SK-N-SH (cell line): Measurements from ENCODE around the gene LRP5. TPM values are rescaled to one million over a fixed set of nuclear protein-coding genes. Genes with fewer than 3 reads are reported as not detected.

Experiments
- CTCF ChIA-PET: fragments of 300-600, 350-600 bp; formaldehyde crosslinking; extraction: SDS; loops from one replicate; lab custom pipeline; 2021; lab: Yijun Ruan, JAX
- POLR2A ChIA-PET: fragments of 350-600 bp; sonication (Branson Sonifier 250); formaldehyde crosslinking; extraction: SDS; loops from one replicate; lab custom pipeline; 2020; ENCODE audit warnings: antibody characterized with exemption, inconsistent platforms; lab: Yijun Ruan, JAX
- DNase-seq: peaks from one replicate; pipeline ENCODE4 v3.0.0; 2012
- H2AFZ ChIP-seq: fragments of 200-600 bp; sonication (generic); 2 replicates; pipeline ENCODE4 v1.8.1; 2016; ENCODE audit warnings: antibody characterized with exemption, mild to moderate bottlenecking, low read depth
- H3F3A ChIP-seq: fragments of 200-600 bp; sonication (generic); replicated peaks from 2 replicates; pipeline ENCODE3; 2016; ENCODE audit warnings: antibody characterized with exemption, mild to moderate bottlenecking; ENCODE audit not compliant: insufficient read depth
- H3K27ac ChIP-seq, 2 experiments: fragments of 200-500 bp in 1 of 2; fragments of 200-600 bp in 1 of 2; sonication (Bioruptor generic) in 1 of 2; sonication (generic), shearing (Covaris generic) in 1 of 2; 2 replicates each; pipeline versions ENCODE4 v1.5.1 to v1.6.1; 2014 to 2016; ENCODE audit warnings: low read depth in 2 of 2, inconsistent platforms in 1 of 2, low read length in 1 of 2, mild to moderate bottlenecking in 1 of 2, mixed read lengths in 1 of 2
- H3K27me3 ChIP-seq: fragments of 200-600 bp; sonication (generic), shearing (Covaris generic); 2 replicates; pipeline ENCODE4 v1.6.1; 2016; ENCODE audit warnings: mixed run types; ENCODE audit not compliant: insufficient read depth
- H3K36me3 ChIP-seq, 2 experiments: fragments of 200-500 bp in 1 of 2; fragments of 200-600 bp in 1 of 2; sonication (Bioruptor generic) in 1 of 2; sonication (generic) in 1 of 2; replicated peaks in 1 of 2; 2 replicates each; pipeline versions ENCODE3 to v1.5.1; 2014 to 2016; ENCODE audit warnings: low read length in 1 of 2, mild to moderate bottlenecking in 1 of 2; ENCODE audit not compliant: insufficient read depth in 2 of 2, control insufficient read depth in 1 of 2
- H3K4me1 ChIP-seq, 2 experiments: fragments of 200-500 bp in 1 of 2; fragments of 200-600 bp in 1 of 2; sonication (Bioruptor generic) in 1 of 2; sonication (generic), shearing (Covaris generic) in 1 of 2; 2 replicates each; pipeline versions ENCODE4 v1.5.1 to v1.6.1; 2014 to 2016; ENCODE audit warnings: low read depth in 1 of 2, low read length in 1 of 2, mixed run types in 1 of 2; ENCODE audit not compliant: insufficient read depth in 2 of 2, control insufficient read depth in 1 of 2
- H3K4me2 ChIP-seq: fragments of 200-600 bp; sonication (generic), shearing (Covaris generic); 2 replicates; pipeline ENCODE4 v1.6.1; 2017; ENCODE audit warnings: mixed run types
- H3K4me3 ChIP-seq, 2 experiments: fragments of 200-500 bp in 1 of 2; fragments of 200-600 bp in 1 of 2; sonication (Bioruptor generic) in 1 of 2; sonication (generic), shearing (Covaris generic) in 1 of 2; 2 replicates each; pipeline versions ENCODE4 v1.5.1 to v1.8.1; 2014 to 2016; ENCODE audit warnings: low read depth in 2 of 2, inconsistent platforms in 1 of 2, low read length in 1 of 2, mild to moderate bottlenecking in 1 of 2, mixed read lengths in 1 of 2, moderate library complexity in 1 of 2
- H3K79me2 ChIP-seq: fragments of 200-600 bp; sonication (generic); 2 replicates; pipeline ENCODE4 v1.8.1; 2017; ENCODE audit warnings: mild to moderate bottlenecking; ENCODE audit not compliant: insufficient read depth
- H3K9ac ChIP-seq: fragments of 200-600 bp; sonication (generic); 2 replicates; pipeline ENCODE4 v1.6.1; 2017; ENCODE audit warnings: mixed run types
- H3K9me2 ChIP-seq: fragments of 200-600 bp; sonication (generic); 2 replicates; pipeline ENCODE4 v1.6.1; 2017; ENCODE audit warnings: mixed run types
- H3K9me3 ChIP-seq: fragments of 200-600 bp; sonication (generic); 2 replicates; pipeline ENCODE4 v1.6.1; 2017; ENCODE audit warnings: mixed run types, mild to moderate bottlenecking, moderate library complexity
- H4K20me1 ChIP-seq: fragments of 200-600 bp; sonication (generic); 2 replicates; pipeline ENCODE4 v1.6.1; 2017; ENCODE audit warnings: mild to moderate bottlenecking, mixed run types; ENCODE audit not compliant: insufficient read depth
- CHD2 ChIP-seq: fragments of 150-350 bp; IDR thresholded peaks from 2 replicates; pipeline ENCODE4 v1.6.1; 2018; ENCODE audit warnings: low read length; ENCODE audit not compliant: partially characterized antibody
- EP300 ChIP-seq, 2 experiments: IDR thresholded peaks; 2 replicates each; pipeline versions ENCODE4 v1.4.0 to v1.6.1; 2012; ENCODE audit warnings: borderline replicate concordance in 1 of 2, low read depth in 1 of 2, low read length in 1 of 2
- FOXJ3 ChIP-seq: sonication (generic); formaldehyde crosslinking; IDR thresholded peaks from 2 replicates; pipeline ENCODE4 v1.5.1; 2020; ENCODE audit warnings: mild to moderate bottlenecking, missing genetic modification reagents
- GATA2 ChIP-seq: sonication (generic); formaldehyde crosslinking; IDR thresholded peaks from 2 replicates; pipeline ENCODE4 v1.5.0; 2020; ENCODE audit warnings: mild to moderate bottlenecking, missing genetic modification reagents
- JUND ChIP-seq: IDR thresholded peaks from 2 replicates; pipeline ENCODE4 v1.4.0; 2012
- MXI1 ChIP-seq: IDR thresholded peaks from 2 replicates; pipeline ENCODE4 v1.6.1; 2012; ENCODE audit warnings: mild to moderate bottlenecking, low read depth, low read length, improper control_type of control experiment
- NFIC ChIP-seq: IDR thresholded peaks from 2 replicates; pipeline ENCODE4 v1.4.0; 2012; ENCODE audit warnings: borderline replicate concordance
- RAD21 ChIP-seq: IDR thresholded peaks from 2 replicates; pipeline ENCODE4 v1.6.1; 2012; ENCODE audit warnings: mild to moderate bottlenecking, low read length
- REST ChIP-seq: IDR thresholded peaks from 2 replicates; pipeline ENCODE4 v1.6.1; 2012; ENCODE audit warnings: mild to moderate bottlenecking, low read depth, low read length, moderate library complexity
- RFX5 ChIP-seq: IDR thresholded peaks from 2 replicates; pipeline ENCODE4 v1.6.1; 2012; ENCODE audit warnings: mild to moderate bottlenecking, improper control_type of control experiment, low read length
- SIN3A ChIP-seq: IDR thresholded peaks from 2 replicates; pipeline ENCODE4 v1.6.1; 2012; ENCODE audit warnings: low read depth, mild to moderate bottlenecking, low read length, moderate library complexity, borderline replicate concordance
- TAF1 ChIP-seq: IDR thresholded peaks from 2 replicates; pipeline ENCODE4 v1.6.1; 2012; ENCODE audit warnings: low read depth, mild to moderate bottlenecking, low read length, moderate library complexity, borderline replicate concordance
- USF1 ChIP-seq: IDR thresholded peaks from 2 replicates; pipeline ENCODE4 v1.4.0; 2012; ENCODE audit warnings: low read depth, borderline replicate concordance
- WGBS: methylation state at CpG from one replicate; pipeline ENCODE4 v1.1.6; 2017; ENCODE audit warnings: low lambda C conversion rate; 5-methylcytosine and 5-hydroxymethylcytosine counted together
- polyA plus RNA-seq, 3 experiments: library from polyadenylated mRNA; depleted of rRNA; stranded (reverse); fragments of >200 nt; gene quantifications; 2 replicates each; pipeline ENCODE4 v1.2.3, GENCODE V29; 2012
- TF ChIP-seq, protein P1 (sequence below): fragments of 200-600 bp; sonication (generic); IDR thresholded peaks from 2 replicates; pipeline ENCODE4 v1.6.1; 2017; ENCODE audit warnings: antibody characterized with exemption, mild to moderate bottlenecking, moderate library complexity
- TF ChIP-seq, protein P2 (sequence below): fragments of 150-350 bp; IDR thresholded peaks from 2 replicates; pipeline ENCODE4 v1.6.1; 2017; ENCODE audit warnings: antibody characterized with exemption, low read length, low read depth, borderline replicate concordance

Gene LRP5
- polyA plus RNA-seq, 1 of the 3 experiments (the other 2 are of a cell fraction), result 15.0 TPM

- TF ChIP-seq RFX5, result no peak
- TF ChIP-seq GATA2 (CRISPR knock-in tag), result no peak
- no peak for TF ChIP-seq SIN3A
- TF ChIP-seq REST, result no peak
- TF ChIP-seq TAF1, result no peak
- TF ChIP-seq, protein P1, sequence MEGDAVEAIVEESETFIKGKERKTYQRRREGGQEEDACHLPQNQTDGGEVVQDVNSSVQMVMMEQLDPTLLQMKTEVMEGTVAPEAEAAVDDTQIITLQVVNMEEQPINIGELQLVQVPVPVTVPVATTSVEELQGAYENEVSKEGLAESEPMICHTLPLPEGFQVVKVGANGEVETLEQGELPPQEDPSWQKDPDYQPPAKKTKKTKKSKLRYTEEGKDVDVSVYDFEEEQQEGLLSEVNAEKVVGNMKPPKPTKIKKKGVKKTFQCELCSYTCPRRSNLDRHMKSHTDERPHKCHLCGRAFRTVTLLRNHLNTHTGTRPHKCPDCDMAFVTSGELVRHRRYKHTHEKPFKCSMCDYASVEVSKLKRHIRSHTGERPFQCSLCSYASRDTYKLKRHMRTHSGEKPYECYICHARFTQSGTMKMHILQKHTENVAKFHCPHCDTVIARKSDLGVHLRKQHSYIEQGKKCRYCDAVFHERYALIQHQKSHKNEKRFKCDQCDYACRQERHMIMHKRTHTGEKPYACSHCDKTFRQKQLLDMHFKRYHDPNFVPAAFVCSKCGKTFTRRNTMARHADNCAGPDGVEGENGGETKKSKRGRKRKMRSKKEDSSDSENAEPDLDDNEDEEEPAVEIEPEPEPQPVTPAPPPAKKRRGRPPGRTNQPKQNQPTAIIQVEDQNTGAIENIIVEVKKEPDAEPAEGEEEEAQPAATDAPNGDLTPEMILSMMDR, result no peak
- TF ChIP-seq CHD2, result no peak
- TF ChIP-seq MXI1, result no peak
- H3K4me3 ChIP-seq, result no peak overlapping the region
- DNase-seq, result no peak
- no peaks in the 10 kb centered on the region for H3K9me2 ChIP-seq
- H3K4me1 ChIP-seq, result peaks cover 0 to 26% of the 10 kb centered on the region in 2 experiments; a peak in 2 of 4 replicates
- no peak overlapping the region for H3K9ac ChIP-seq
- H3K79me2 ChIP-seq, result no peaks in the 10 kb centered on the region
- peaks cover 0 to 4% of the 10 kb centered on the region in 2 experiments for H3K36me3 ChIP-seq
- 100% methylated on average over 4 of the region's 14 CpGs for WGBS
- no peak overlapping the region for H3K27ac ChIP-seq
- no peaks in the 10 kb centered on the region for H3F3A ChIP-seq
- H3K4me2 ChIP-seq, result no peak overlapping the region
- no peaks in the 10 kb centered on the region for H3K27me3 ChIP-seq
- no peak overlapping the region for H2AFZ ChIP-seq
- POLR2A ChIA-PET, result interaction anchor here (0.7 kb wide), 1 partner anchor 9 kb away, joined by 4 read pairs; no protein-coding TSS in a partner anchor
- H4K20me1 ChIP-seq, result no peaks in the 10 kb centered on the region; the same call in 1 of the 2 replicates
- no peaks in the 10 kb centered on the region for H3K9me3 ChIP-seq
- CTCF ChIA-PET, result interaction anchor here (1.1 to 1.6 kb wide), 4 partner anchors 14 to 126 kb away, joined by 3 to 4 read pairs (median 3); partner anchors contain the start of gene C11orf24
Measured at GRCh38 chr11:68397256-68397655, 84.9 kb downstream of the LRP5 start.

DNA sequence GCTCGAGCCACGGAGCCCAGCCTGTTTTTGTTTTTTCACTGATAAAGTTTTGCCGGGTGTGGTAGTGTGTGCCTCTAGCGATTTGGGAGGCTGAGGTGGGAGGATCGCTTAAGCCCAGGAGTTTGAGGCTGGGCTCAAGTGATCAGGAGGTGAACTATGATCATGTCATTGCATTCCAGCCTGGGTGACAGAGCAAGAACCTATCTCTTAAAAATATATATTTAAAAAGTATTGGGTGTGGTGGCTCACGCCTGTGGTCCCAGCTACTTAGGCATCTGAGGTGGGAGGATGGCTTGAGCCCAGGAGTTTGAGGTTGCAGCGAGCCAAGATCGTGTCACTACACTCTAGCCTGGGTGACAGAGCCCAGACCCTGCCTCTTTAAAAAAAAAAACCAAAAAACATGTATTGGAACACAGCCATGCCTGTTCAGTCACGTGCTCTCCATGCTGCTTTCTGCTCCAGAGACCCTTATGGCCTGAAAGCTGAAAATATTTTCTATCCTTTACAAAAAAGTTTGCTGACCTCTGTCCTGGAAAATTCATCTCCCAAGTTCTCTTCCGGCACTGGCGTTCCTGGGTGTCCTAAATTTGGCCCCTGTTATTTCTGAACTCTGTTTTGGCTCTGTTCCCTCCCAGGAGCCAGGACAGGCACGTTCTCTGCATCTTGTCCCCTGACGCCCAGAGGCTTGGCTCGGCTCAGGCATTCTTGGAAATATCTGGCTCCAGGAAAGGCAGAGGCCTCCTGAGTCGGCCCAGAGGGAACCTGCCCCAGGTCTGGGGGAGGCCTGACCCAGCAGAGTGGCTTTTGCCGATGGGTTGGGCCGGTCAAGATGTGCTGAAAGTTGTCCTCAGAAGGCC, 86.8 kb downstream of the LRP5 start:
- H2AFZ ChIP-seq, result no peak overlapping the region
- no peak overlapping the region for H3K9ac ChIP-seq
- 64% methylated on average over 14 of the region's 17 CpGs for WGBS
- H3K4me2 ChIP-seq, result no peak overlapping the region
- no peaks in the 10 kb centered on the region for H3K27me3 ChIP-seq
- no peaks in the 10 kb centered on the region; the same call in 1 of the 2 replicates for H4K20me1 ChIP-seq
- DNase-seq, result peak; percentile 72
- TF ChIP-seq RAD21 (peak; percentile 14; the same call in 1 of the 2 replicates), JUND (no peak), USF1 (peak; percentile 77; the same call in 1 of the 2 replicates), FOXJ3 (0 out of 2 replicates have a peak, but pooled peaks have one; percentile 43), EP300 (IDR thresholded peaks at IDR 0.05; ENCODE audit: borderline replicate concordance in 1 of 2, low read depth in 1 of 2, low read length in 1 of 2) (peak in 1 of 2 experiments; percentile 47; a peak in 1 of 4 replicates), MXI1 (peak; percentile 97), NFIC (no peak)
- TF ChIP-seq, protein P2, sequence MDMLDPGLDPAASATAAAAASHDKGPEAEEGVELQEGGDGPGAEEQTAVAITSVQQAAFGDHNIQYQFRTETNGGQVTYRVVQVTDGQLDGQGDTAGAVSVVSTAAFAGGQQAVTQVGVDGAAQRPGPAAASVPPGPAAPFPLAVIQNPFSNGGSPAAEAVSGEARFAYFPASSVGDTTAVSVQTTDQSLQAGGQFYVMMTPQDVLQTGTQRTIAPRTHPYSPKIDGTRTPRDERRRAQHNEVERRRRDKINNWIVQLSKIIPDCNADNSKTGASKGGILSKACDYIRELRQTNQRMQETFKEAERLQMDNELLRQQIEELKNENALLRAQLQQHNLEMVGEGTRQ, result peak; percentile 42; the same call in 1 of the 2 replicates
- H3K79me2 ChIP-seq, result no peaks in the 10 kb centered on the region
- CTCF ChIA-PET, result interaction anchor here (0.8 to 1.4 kb wide), 3 partner anchors 16 to 141 kb away, joined by 3 to 6 read pairs (median 3); no protein-coding TSS in a partner anchor
- H3K9me3 ChIP-seq, result no peaks in the 10 kb centered on the region
- POLR2A ChIA-PET, result no interaction called here
- H3K4me1 ChIP-seq, result peaks cover 0 to 26% of the 10 kb centered on the region in 2 experiments; a peak in 2 of 4 replicates
- H3K27ac ChIP-seq, result peak overlapping the region; percentile 22 to 88; a peak in 2 of 4 replicates
- H3F3A ChIP-seq, result no peaks in the 10 kb centered on the region
- H3K4me3 ChIP-seq, result no peak overlapping the region
- peaks cover 0 to 14% of the 10 kb centered on the region in 2 experiments for H3K36me3 ChIP-seq
- no peaks in the 10 kb centered on the region for H3K9me2 ChIP-seq
